Natural killer cell (primary cell): Measurements from ENCODE around the gene LLCFC1. TPM values are rescaled to one million over a fixed set of nuclear protein-coding genes. Genes with fewer than 3 reads are reported as not detected.
"Not testable (repeated sequence)": the region's sequence is repeated elsewhere in the genome, so short reads cannot be mapped to it uniquely, and the experiment has no call there.

Source experiments
- ATAC-seq, 3 donors: fragments of 150-1000 bp in 2 of 3; fragments of 200-7000 bp in 1 of 3; cut with Tn5 transposase; 1 replicate in 1 of 3; 2 replicates in 2 of 3; pipeline ENCODE4 v1.10.0; 2021; ENCODE audit warnings: mild to moderate bottlenecking in 2 of 3, moderate library complexity in 2 of 3
- DNase-seq, 2 donors: peaks; one replicate each; pipeline versions ENCODE4 v3.0.0 to v3.0.0-alpha.2; 2013 to 2021; ENCODE audit warnings: mixed read lengths in 1 of 2
- H3K27ac ChIP-seq: one replicate; pipeline ENCODE4 v1.5.1; 2013; ENCODE audit warnings: mild to moderate bottlenecking, low read length
- H3K27me3 ChIP-seq: one replicate; pipeline ENCODE4 v1.6.1; 2013; ENCODE audit warnings: low read length; ENCODE audit not compliant: control insufficient read depth, insufficient read depth
- H3K36me3 ChIP-seq: one replicate; pipeline ENCODE4 v1.6.1; 2013; ENCODE audit warnings: low read length; ENCODE audit not compliant: control insufficient read depth, insufficient read depth
- H3K4me1 ChIP-seq: one replicate; pipeline ENCODE4 v1.6.1; 2013; ENCODE audit warnings: low read length; ENCODE audit not compliant: control insufficient read depth, insufficient read depth
- H3K4me3 ChIP-seq: one replicate; pipeline ENCODE4 v1.5.1; 2013; ENCODE audit warnings: low read length
- H3K9me3 ChIP-seq: one replicate; pipeline ENCODE4 v1.6.1; 2013; ENCODE audit warnings: low read length; ENCODE audit not compliant: control insufficient read depth, insufficient read depth
- H3K27ac Mint-ChIP-seq, 2 donors: one replicate each; pipeline ENCODE4 v1.8.0; 2022; ENCODE audit warnings: mild to moderate bottlenecking in 2 of 2, mixed read lengths in 2 of 2, moderate library complexity in 1 of 2
- H3K27me3 Mint-ChIP-seq, 2 donors: one replicate each; pipeline ENCODE4 v1.8.0; 2022; ENCODE audit warnings: low read depth in 2 of 2, mixed read lengths in 2 of 2
- H3K36me3 Mint-ChIP-seq: one replicate; pipeline ENCODE4 v1.8.0; 2022; ENCODE audit warnings: mixed read lengths
- H3K4me1 Mint-ChIP-seq, 2 donors: one replicate each; pipeline ENCODE4 v1.8.0; 2022; ENCODE audit warnings: mixed read lengths in 2 of 2
- H3K4me3 Mint-ChIP-seq: one replicate; pipeline ENCODE4 v1.8.0; 2022; ENCODE audit warnings: mild to moderate bottlenecking, moderate library complexity, mixed read lengths
- H3K9me3 Mint-ChIP-seq, 2 donors: one replicate each; pipeline ENCODE4 v1.8.0; 2022; ENCODE audit warnings: mixed read lengths in 2 of 2
- WGBS: methylation state at CpG from one replicate; pipeline ENCODE4 v1.1.7; 2013; ENCODE audit warnings: missing lambda C conversion rate; ENCODE audit not compliant: insufficient coverage; 5-methylcytosine and 5-hydroxymethylcytosine counted together
- intact Hi-C: fragments of 100-400 bp; cut with micrococcal nuclease; formaldehyde crosslinking; loops from one replicate; pipeline ENCODE4 v1.14.2; 2022
- total RNA-seq, 4 donors: library from RNA; stranded (reverse); fragments of 120-200 nt in 1 of 4; gene quantifications; one replicate each; pipeline versions ENCODE4 v1.2.3 to v1.2.4, GENCODE V29; 2013 to 2022
- TF ChIP-seq, protein P1 (sequence below): fragments of 200-600 bp; IDR thresholded peaks from one replicate; pipeline ENCODE4 v1.8.0; 2022; ENCODE audit warnings: antibody characterized with exemption

LLCFC1 gene
- total RNA-seq, 3 donors from 2014 or later (not counting 1 experiment from before 2014, with no cell fraction given) = not detected

DNA sequence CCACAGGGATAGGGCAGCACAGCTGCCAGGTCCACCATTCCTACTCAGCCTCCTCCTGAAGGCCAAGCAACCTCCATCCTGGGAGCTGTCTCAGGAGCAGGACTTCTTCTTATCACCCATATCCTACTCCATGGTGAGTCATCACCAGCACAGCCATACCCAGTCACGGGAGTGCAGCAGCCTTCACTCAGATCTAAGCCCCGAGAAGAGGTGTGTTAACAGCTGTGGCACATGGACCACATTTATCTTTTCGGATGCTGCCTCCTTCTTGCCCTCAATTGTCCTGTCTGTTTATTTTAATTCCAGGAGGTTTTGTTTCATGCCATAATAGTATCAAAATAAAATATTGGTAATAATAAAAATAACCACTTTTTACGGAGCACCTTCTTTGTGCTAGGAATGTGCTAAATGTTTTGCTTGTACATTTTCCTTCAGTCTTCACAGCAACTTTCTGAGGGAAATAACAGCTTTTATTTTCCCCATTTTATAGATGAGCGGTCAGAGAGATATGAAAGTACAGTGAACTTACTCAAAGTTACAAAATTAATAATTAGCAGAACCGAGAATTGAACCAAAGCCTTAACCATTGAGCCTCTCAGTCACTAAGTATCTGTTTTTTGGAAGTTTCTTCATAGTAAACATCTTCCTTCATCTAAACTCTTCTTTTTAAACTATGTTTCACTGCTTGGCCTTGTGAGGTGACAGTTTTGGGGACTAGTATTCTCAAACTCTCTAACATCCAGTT is 25.4 kb downstream of the LLCFC1 start:
- ATAC-seq (no peak), DNase-seq (no peak)
- Mint-ChIP-seq H3K36me3 (no peaks in the 10 kb centered on the region), H3K4me3 (no peak overlapping the region), H3K27ac (no peak overlapping the region), H3K9me3 (no peaks in the 10 kb centered on the region), H3K4me1 (no peaks in the 10 kb centered on the region), H3K27me3 (peaks cover 19 to 44% of the 10 kb centered on the region in 2 donors)
- Histone ChIP-seq H3K4me3 (no peak overlapping the region), H3K27ac (no peak overlapping the region), H3K9me3 (no peaks in the 10 kb centered on the region), H3K36me3 (no peaks in the 10 kb centered on the region), H3K4me1 (no peaks in the 10 kb centered on the region), H3K27me3 (no peaks in the 10 kb centered on the region)
- TF ChIP-seq, protein P1, sequence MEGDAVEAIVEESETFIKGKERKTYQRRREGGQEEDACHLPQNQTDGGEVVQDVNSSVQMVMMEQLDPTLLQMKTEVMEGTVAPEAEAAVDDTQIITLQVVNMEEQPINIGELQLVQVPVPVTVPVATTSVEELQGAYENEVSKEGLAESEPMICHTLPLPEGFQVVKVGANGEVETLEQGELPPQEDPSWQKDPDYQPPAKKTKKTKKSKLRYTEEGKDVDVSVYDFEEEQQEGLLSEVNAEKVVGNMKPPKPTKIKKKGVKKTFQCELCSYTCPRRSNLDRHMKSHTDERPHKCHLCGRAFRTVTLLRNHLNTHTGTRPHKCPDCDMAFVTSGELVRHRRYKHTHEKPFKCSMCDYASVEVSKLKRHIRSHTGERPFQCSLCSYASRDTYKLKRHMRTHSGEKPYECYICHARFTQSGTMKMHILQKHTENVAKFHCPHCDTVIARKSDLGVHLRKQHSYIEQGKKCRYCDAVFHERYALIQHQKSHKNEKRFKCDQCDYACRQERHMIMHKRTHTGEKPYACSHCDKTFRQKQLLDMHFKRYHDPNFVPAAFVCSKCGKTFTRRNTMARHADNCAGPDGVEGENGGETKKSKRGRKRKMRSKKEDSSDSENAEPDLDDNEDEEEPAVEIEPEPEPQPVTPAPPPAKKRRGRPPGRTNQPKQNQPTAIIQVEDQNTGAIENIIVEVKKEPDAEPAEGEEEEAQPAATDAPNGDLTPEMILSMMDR = no peak
- intact Hi-C loops = no loop called here
- WGBS = 86% methylated on average over 4 of the region's 6 CpGs

DNA sequence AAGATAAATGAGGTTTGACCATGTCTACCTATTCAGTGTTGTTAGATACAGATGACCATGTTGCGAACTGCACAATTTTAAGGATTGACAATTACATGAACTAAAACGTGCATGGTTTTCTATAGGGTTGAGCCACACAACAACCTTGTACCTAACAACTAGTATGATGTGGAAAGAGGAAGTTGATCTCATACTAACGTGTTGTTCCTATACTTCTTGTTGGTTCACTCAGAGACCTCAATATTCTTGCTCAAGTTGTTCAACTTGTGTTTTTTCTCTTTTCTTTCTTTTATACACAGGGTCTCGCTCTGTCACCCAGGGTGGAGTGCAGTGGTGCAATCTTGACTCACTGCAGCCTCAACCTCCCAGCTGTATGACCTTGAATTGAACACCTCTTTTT is 28.9 kb downstream of the LLCFC1 start:
- Mint-ChIP-seq H3K4me3 (no peak overlapping the region), H3K36me3 (no peaks in the 10 kb centered on the region), H3K27me3 (peaks cover 23 to 50% of the 10 kb centered on the region in 2 donors), H3K9me3 (no peaks in the 10 kb centered on the region), H3K4me1 (no peaks in the 10 kb centered on the region), H3K27ac (no peak overlapping the region)
- H3K36me3 ChIP-seq = no peaks in the 10 kb centered on the region
- H3K9me3 ChIP-seq = no peaks in the 10 kb centered on the region
- TF ChIP-seq, protein P1 = no peak
- no peak overlapping the region for H3K27ac ChIP-seq
- ATAC-seq (no peak), DNase-seq (no peak)
- no peaks in the 10 kb centered on the region for H3K4me1 ChIP-seq
- H3K27me3 ChIP-seq = no peaks in the 10 kb centered on the region
- WGBS = 70% methylated on average over 4 of the region's 4 CpGs
- intact Hi-C loops = no loop called here
- H3K4me3 ChIP-seq = no peak overlapping the region

DNA sequence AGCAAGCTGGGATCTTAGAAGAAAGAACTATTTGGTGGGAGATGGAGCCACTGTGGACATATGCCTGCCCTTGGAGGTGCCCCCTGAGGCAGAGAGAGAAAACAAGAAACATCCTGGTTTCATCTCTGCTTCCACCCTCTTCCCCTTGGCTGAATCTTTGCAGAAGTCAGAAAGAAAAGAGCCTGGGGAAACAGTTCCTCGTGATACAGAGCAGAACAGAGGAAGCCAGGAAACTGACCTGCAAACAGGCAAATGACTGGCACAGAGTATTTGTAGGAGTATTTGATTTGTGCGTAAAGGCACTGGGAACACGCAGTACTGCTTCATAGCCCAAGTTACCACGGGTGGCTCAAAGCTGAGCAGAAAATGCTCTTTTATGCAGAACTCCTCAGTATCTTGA is 29.9 kb downstream of the LLCFC1 start:
- Mint-ChIP-seq H3K4me3 (no peak overlapping the region), H3K27me3 (peaks cover 29 to 41% of the 10 kb centered on the region in 2 donors), H3K4me1 (no peaks in the 10 kb centered on the region), H3K9me3 (no peaks in the 10 kb centered on the region), H3K36me3 (no peaks in the 10 kb centered on the region), H3K27ac (no peak overlapping the region)
- Histone ChIP-seq H3K4me3 (no peak overlapping the region), H3K9me3 (no peaks in the 10 kb centered on the region), H3K36me3 (no peaks in the 10 kb centered on the region), H3K27ac (no peak overlapping the region), H3K27me3 (no peaks in the 10 kb centered on the region), H3K4me1 (no peaks in the 10 kb centered on the region)
- WGBS = 36% methylated on average over 4 of the region's 4 CpGs
- intact Hi-C loops = no loop called here
- DNase-seq (no peak), ATAC-seq (no peak)
- TF ChIP-seq, protein P1 = no peak

DNA sequence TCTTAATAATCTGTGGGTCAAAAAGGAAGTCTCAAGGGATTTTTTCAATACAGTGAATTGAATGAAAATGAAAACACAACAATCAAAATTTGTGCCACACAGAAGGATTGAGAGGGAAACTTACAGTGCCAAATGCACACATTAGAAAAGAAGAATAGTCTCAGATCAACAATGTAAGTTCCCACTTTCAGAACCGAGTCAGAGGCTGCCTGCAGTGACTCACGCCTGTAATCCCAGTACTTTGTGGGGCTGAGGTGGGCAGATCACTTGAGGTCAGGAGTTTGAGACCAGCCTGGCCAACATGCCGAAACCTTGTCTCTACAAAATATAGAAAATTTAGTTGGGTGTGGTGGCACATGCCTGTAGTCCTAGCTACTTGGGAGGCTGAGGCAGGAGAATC is 35.3 kb downstream of the LLCFC1 start:
- no peaks in the 10 kb centered on the region for H3K4me1 ChIP-seq
- H3K27me3 ChIP-seq = no peaks in the 10 kb centered on the region
- no peaks in the 10 kb centered on the region for H3K36me3 Mint-ChIP-seq
- no peaks in the 10 kb centered on the region for H3K4me1 Mint-ChIP-seq
- peaks cover 26 to 36% of the 10 kb centered on the region in 2 donors for H3K27me3 Mint-ChIP-seq
- 80% methylated on average over 3 of the region's 3 CpGs for WGBS
- no peaks in the 10 kb centered on the region for H3K9me3 ChIP-seq
- no peak overlapping the region for H3K4me3 Mint-ChIP-seq
- no peaks in the 10 kb centered on the region for H3K36me3 ChIP-seq
- no peak for ATAC-seq
- intact Hi-C loops = no loop called here
- no peak overlapping the region for H3K27ac Mint-ChIP-seq
- no peak for DNase-seq
- no peak overlapping the region for H3K4me3 ChIP-seq
- TF ChIP-seq, protein P1 = no peak
- no peaks in the 10 kb centered on the region for H3K9me3 Mint-ChIP-seq
- H3K27ac ChIP-seq = no peak overlapping the region

DNA sequence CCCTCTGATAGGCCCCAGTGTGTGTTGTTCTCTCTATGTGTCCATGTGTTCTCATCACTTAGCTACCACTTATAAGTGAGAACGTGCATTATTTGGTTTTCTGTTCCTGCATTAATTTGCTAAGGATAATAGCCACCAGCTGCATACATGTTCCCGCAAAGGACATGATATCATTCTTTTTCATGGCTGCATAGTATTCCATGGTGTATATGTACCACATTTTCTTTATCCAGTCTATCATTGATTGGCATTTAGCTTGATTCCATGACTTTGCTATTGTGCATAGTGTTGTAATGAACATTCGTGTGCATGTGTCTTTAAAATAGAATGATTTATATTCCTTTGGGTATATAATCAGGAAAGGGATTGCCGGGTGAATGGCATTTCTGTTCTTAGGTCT is 39.1 kb downstream of the LLCFC1 start:
- not testable (repeated sequence) for ATAC-seq

More for the DNA sequence above, 39.1 kb downstream of the LLCFC1 start:
- H3K4me3 Mint-ChIP-seq, H3K9me3 ChIP-seq, H3K9me3 Mint-ChIP-seq, H3K36me3 Mint-ChIP-seq, H3K27ac Mint-ChIP-seq, H3K4me1 Mint-ChIP-seq, H3K4me3 ChIP-seq, H3K27me3 ChIP-seq, intact Hi-C loops, H3K36me3 ChIP-seq, H3K4me1 ChIP-seq, DNase-seq, H3K27ac ChIP-seq: not testable (repeated sequence)
- H3K27me3 Mint-ChIP-seq = peaks cover 33 to 39% of the 10 kb centered on the region in 2 donors
- 86% methylated on average over 2 of the region's 4 CpGs for WGBS
